ENCODE data around the gene NOX5. TPM values are rescaled to one million over a fixed set of nuclear protein-coding genes. Genes with fewer than 3 reads are reported as not detected.

NOX5 gene
- total and polyA plus RNA-seq, 2 of the 13 experiments (the other 11 are each of a cell fraction or from before 2014, with no cell fraction given), result not detected

GRCh38 chr15:69031013-69032001 is 16.8 kb downstream of the NOX5 start (continued):
- TF ChIP-seq BCL3 (CRISPR knock-in tag; IDR thresholded peaks at IDR 0.05), result no peak
- TF ChIP-seq ZNF567 (CRISPR knock-in tag; IDR thresholded peaks at IDR 0.05; ENCODE audit: borderline replicate concordance), result no peak
- TF ChIP-seq ZNF205 (CRISPR knock-in tag; IDR thresholded peaks at IDR 0.05), result 0 out of 2 replicates have a peak, but pooled peaks have one; percentile 33
- TF ChIP-seq ZSCAN25 (CRISPR knock-in tag; IDR thresholded peaks at IDR 0.05), result peak; percentile 65; the same call in 1 of the 2 replicates
- no peak for TF ChIP-seq RFX1 (IDR thresholded peaks at IDR 0.05)
- TF ChIP-seq ZNF124 (CRISPR knock-in tag; IDR thresholded peaks at IDR 0.05), result no peak
- peak; percentile 74; the same call in 1 of the 2 replicates for TF ChIP-seq ZFAT (CRISPR knock-in tag; conservative IDR thresholded peaks at IDR 0.05)
- TF ChIP-seq PITX1 (CRISPR knock-in tag; IDR thresholded peaks at IDR 0.05), result no peak
- TF ChIP-seq ZNF850 (CRISPR knock-in tag; conservative IDR thresholded peaks at IDR 0.05), result no peak
- peak; percentile 63 for TF ChIP-seq STAG1 (CRISPR knock-in tag; IDR thresholded peaks at IDR 0.05)
- no peak for TF ChIP-seq ZNF17 (CRISPR knock-in tag; IDR thresholded peaks at IDR 0.05)
- TF ChIP-seq HBP1 (CRISPR knock-in tag; IDR thresholded peaks at IDR 0.05; ENCODE audit: low read depth), result no peak
- peak; percentile 80; the same call in 1 of the 2 replicates for TF ChIP-seq MTF2 (CRISPR knock-in tag; IDR thresholded peaks at IDR 0.05; ENCODE audit: borderline replicate concordance)
- TF ChIP-seq ZFP91 (CRISPR knock-in tag; IDR thresholded peaks at IDR 0.05; ENCODE audit: borderline replicate concordance), result peak; percentile 21; the same call in 1 of the 2 replicates
- 0 out of 2 replicates have a peak, but pooled peaks have one; percentile 43 for TF ChIP-seq ZNF839 (CRISPR knock-in tag; IDR thresholded peaks at IDR 0.05; ENCODE audit: borderline replicate concordance)
- no peak for TF ChIP-seq ZFP90 (CRISPR knock-in tag; IDR thresholded peaks at IDR 0.05; ENCODE audit: borderline replicate concordance)
- no peak for TF ChIP-seq KLF12 (CRISPR knock-in tag; IDR thresholded peaks at IDR 0.05; ENCODE audit: borderline replicate concordance)
- peak; percentile 65 for TF ChIP-seq UBTF (CRISPR knock-in tag; IDR thresholded peaks at IDR 0.05)
- TF ChIP-seq ZNF777 (CRISPR knock-in tag; IDR thresholded peaks at IDR 0.05), result peak; percentile 57; the same call in 1 of the 2 replicates
- no peak for TF ChIP-seq TERF1 (CRISPR knock-in tag; IDR thresholded peaks at IDR 0.05)
- 0 out of 2 replicates have a peak, but pooled peaks have one; percentile 24 for TF ChIP-seq BCL6 (CRISPR knock-in tag; IDR thresholded peaks at IDR 0.05)
